A172 (cell line): Measurements from ENCODE around the gene RAD51B. TPM values are rescaled to one million over a fixed set of nuclear protein-coding genes. Genes with fewer than 3 reads are reported as not detected.

Source experiments
- DNase-seq: peaks from one replicate; pipeline ENCODE4 v3.0.0-alpha.2; 2015; ENCODE audit warnings: low spot score
- total RNA-seq: library from RNA; depleted of rRNA; stranded (reverse); fragments of >200 nt; shearing (Covaris generic); gene quantifications from 2 replicates; pipeline ENCODE4 v1.2.3, GENCODE V29; 2014

RAD51B gene
- total RNA-seq, 1 experiment from 2014 or later: 17.6 TPM

DNA sequence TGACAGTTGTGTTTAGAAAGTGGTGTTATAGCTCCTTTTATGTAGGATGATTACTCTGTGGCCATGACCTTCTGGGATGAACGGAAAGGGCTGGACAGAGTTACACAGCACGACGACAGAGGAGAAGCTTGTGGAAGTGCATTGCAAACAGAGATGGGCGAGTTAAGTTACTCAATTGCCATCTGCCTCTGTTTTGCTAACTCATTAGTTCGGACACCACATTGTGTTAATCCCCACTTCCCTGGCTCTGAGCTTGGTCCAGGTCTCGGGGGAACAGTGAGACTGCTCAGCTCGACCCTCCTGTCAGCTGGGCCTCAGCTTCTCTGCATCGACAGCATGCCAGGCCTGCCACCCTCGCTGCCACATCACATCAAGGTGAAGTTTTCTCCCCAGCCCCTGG lies 565.3 kb downstream of the RAD51B start:
- no peak for DNase-seq

DNA sequence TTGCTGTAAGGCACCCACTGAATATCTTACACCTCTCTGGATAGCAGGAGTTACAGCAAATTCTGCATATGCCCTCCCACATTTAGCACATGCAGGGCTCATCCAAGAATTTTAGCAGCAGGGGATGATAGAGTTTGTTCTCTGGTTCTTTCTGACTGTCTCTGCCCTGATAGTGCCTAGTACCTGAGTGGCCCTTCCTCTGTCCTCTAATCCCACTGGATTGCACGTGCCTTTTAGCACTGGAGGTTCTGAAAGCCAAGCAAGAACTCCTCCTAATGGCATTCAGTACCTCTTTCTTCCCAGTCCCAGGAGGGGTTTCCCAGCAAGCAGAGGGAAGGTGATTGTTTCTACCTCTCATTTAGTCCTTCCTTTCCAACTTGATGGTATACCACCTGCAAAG lies 566.9 kb downstream of the RAD51B start:
- no peak for DNase-seq

DNA sequence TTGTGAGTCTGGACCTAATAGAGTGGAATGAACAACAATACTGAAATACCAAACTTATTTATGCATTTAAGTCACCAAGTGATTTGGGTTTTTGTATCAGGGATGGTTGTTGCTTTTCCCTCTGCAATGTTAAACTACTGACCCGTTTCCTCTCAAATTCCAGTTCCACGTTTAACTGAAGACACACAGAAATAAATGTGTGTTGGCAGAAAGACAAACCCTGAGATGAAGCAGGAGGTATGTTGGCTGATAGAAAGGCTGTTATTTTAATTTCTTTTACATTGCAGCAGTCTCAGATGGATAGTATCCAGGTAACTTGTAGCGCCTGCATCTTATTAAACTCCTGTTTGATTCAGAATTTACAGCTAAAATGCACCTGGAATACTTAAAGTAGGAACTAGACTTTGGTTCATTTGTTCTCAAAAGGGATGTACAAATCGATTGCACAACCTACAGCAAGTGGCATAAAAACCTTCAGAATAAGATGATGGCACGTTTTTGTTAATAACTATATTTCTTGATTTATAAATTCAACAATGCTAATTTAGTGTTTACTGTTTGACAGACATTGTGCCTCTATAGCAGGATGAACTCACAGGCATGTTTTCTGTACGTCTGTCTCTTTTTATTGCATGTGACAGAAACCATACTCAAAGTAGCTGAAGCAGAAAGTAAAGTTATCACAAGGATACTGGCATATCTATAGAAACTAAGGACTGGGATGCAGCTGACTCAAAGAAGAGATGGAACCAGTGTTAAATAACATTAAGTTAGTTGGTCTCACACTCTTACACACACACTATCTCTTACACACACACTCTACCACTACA lies 567.6 kb downstream of the RAD51B start:
- no peak for DNase-seq

DNA sequence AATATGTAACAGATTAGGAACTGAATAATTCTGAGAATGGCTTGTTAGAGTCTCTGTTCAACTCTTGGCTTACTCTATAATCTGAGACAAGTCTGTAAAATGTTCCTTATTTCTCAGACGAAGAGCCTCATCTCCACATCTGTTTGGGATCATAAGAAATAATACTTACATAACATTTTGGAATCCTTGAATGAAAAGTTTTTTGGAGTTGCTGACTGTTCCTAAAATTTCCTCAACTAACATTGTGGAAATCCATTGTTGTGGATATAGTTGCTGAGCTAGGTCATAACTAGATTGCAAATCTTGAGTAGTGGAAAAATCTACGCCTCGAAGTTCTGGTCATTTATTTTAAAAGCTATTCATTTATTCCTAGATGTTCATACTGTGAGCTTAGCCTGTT lies 570.4 kb downstream of the RAD51B start:
- no peak for DNase-seq

DNA sequence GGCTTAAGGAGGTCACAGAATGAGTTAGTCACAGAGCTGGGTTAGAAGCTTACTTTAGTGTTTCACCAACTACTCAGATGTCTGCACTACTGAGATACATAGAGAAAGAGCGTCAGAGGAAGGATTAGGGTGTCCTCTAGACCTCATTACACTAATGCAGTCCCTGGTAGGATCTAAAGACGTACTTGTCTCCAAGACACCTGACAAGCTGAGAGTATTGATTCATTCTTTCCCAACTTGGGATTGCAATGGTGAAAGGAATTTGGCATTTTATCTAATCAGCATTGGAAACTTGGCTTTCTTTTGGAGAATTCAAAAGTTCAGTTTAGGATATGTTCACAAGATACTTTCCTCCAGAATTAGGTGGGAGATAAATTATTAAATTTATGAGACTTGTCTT lies 571.2 kb downstream of the RAD51B start:
- DNase-seq: no peak

DNA sequence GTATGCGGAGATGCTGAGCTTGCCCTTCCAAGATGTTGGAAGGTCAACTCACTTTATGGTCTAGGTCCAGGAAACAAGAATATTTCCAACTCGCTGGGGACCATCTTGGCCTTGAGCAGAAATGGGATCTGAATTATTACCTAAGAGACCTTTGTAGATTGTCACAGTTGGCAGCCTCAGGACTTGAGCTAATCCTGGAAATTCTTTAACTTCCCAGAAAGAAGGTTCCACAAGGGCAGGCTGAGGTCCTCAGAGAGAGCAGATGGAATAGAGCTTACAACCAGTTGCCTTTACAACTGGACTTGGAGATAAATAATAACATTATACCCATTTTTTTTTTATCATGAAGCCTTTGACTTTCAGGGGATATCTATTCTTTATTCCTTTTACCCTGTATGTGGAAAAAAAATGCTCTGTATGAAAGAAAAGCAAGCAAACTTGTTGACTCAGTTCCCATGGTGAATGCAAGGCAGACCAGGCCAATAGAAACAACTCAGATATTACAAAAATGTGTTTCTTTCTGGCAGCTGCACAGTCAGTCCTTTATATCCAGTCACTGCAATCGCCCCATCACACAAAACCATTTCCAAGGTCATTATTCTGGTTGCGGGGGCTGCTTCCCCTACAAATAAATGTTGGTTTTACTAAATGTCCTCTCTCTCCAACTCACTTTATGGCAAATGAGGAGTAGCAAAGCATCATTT lies 571.9 kb downstream of the RAD51B start:
- no peak for DNase-seq

DNA sequence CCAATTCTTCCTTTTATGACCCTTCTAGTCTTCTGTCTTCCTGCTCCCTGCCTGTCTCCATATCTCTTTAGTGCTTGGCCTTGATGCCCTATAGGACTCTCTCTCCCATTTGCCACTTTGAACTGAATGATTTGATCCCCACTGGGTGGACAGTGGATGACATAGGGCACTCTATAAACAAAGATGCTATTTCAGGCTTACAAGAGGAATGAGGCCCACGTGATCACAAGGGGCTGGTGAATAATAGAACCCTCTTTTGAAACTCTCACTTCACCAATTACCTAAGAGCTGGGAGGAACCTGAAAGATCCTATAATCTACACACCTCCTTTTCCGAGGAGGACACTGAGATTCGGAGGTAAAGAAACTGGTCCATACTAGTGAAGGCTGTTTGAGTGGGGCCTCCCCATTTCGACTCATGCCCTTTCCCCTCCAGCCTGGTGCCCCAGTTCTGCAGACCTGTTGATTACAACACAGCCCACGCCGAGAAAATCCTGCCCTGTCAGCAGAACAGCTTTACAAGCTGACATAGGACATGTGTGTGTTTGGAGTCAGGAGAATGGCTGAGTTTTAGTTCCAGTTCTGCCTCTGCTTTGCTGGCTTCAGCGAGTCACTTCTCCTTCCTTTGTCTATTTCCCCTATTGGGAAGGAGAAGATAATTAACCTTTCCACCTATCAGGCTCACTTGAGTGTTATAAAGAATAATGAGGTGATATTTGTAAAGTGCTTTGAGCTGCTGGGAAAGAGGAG lies 573.0 kb downstream of the RAD51B start:
- DNase-seq: no peak

DNA sequence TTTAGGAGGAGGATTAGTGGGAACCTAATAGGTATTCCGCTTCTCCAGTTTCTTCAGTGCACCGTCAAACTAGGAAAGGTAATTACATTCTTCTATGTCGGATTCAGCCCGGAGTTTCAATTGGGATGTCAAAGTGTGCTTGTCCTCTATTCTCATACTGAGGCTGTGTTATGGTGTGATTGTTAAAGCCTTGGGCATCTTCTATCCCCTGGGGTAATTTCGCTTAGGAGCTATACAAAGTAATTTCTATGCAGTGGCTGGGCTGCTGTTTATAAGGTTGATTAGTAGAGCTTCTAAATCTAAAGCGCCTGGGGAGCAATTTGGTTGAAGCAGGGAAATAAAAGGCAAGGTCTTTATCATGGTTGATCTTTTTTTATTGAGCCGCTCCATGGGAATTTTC lies 573.7 kb downstream of the RAD51B start:
- DNase-seq: no peak

DNA sequence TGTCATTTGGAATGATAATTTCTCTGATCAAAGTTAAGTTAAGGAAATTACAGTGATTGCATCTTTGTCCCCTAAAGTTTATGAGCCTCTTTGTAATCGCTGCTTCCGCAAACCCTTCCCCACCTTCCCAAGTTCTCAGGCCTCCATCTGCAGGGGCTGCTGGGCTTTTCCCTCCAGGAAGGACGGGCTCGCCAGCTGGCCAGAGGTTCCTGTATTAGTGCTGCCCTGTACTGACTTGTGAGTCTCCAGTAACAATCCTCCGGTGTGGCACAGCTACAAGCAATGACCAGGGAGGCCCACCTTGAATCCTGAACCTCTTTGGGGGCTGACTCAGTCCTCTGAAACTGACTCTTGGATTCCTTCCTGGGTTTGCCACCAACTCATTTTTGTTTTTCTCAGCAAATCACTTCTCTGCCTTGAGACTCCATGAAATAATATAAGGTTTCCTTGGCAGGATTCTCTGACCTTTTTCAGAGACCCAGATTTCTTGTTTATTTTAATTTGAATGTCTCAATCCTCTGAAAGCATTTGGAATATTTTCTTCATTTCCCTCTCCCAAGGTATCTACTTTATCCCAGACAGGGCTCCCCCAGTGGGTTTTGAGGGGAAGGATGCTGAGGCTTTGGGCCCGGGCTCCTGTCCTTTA lies 574.7 kb downstream of the RAD51B start:
- DNase-seq: no peak

DNA sequence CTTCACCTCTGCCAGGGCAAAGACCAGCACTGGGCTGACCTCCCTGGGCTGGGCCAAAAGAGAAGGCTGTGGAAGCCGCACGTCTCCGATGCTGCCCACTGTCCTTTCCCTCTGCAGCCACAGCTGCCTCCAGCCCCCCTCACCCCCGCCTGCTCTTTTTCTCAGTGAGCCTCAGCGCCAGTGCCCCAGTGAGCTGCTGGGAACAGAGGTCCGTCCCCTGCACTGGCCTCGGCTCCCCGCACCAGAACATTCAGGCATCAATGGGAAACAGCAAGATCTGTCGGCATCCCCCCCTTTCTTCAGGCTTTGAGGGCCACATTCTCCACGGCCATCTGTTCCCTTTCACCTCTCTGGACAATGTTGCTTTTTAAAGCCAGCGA lies 575.2 kb downstream of the RAD51B start:
- no peak for DNase-seq

DNA sequence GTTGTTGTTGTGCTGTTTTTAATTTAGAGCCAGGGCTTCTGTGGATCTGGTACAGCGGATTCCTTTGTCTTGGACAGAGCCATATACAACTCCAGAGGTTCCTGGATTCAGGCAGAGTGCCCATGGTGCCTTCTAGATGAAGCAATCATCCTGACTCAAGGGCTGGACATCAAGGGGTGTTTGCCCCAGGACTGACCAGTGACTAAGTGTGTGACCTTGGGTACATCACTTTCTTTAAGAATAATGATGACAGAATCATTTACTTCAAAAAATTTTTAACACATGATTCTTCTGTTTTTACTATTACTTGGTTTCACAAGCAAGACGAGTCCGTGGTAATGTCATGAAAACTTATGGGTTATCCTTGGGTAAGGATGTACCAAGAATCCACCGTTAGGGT lies 576.0 kb downstream of the RAD51B start:
- DNase-seq: no peak

DNA sequence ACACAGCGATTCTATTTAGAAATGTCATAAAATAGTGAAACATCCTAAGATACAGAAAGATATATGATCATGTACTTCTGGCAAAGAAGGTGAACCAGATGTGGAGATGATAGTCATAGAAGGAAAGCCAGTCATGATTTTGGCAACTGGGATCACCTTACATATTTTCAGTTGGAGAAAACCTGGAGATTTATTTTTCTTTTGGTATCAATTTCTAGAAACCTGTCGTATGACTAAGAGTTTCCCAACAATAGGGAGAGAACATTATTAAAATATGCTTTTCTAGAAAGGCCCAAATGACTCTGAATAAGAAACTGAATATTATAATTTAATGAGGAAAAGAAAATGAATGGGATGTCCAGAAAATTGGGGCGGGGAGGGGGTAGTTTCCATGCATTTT lies 576.9 kb downstream of the RAD51B start:
- no peak for DNase-seq

DNA sequence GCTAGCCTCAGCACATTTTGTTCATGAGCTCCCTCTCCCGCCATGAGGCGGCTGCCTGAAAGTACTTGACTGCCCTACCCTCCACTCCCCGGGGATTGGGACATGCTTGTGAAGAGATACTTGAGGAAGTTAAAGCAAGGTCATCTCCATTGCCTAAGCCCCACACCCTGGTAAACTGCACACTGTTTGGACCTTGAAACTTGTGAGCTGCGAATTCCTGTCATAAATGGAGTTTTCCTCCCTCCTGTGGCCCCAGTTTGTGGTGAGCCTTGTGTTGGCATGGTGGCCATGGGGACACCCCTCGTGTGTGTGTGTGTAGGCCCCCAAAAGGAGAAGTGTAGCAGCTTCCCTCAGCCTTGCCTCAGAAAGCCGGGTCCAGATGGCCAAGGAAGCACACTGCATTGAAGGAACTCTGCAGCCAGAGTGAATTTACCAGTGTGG lies 577.8 kb downstream of the RAD51B start:
- no peak for DNase-seq

DNA sequence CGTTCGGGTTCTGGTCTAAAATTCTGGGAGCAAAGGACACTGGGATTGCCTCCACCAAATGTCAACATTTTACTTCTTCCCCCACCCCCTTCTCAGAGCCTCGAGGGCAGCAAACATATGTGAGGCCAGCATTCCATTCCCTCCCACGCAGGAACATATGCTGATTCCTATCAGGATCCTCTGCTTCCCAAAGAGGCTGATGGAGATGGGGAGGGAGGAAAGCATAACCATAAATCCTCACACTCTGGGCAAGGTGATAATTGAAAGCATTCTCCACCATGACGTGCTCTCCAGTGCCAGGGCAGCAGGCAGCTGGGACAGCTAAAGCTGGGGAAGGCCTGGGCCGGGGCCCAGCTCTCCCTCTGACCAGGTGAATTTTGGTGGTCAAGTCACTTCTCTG lies 578.2 kb downstream of the RAD51B start:
- DNase-seq: no peak

DNA sequence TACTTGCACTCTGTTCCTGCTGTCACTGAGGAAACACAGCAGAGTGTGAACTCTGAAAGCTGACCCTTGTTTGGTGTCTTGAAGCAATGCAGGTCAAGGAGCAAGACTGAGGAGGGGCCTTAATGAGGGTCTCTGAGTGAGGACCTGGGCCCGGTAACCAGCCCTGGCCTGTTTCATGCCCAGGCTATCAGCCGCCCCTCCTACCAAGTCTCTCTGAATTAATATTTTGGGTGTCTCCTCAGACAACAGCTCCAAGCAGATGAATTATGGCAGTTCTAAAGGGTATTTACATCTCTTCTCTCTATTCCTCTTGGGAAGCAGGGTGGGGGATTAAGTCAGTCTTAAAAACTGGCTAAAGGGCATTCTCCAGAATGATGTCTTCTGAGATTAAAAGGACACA lies 578.8 kb downstream of the RAD51B start:
- no peak for DNase-seq

DNA sequence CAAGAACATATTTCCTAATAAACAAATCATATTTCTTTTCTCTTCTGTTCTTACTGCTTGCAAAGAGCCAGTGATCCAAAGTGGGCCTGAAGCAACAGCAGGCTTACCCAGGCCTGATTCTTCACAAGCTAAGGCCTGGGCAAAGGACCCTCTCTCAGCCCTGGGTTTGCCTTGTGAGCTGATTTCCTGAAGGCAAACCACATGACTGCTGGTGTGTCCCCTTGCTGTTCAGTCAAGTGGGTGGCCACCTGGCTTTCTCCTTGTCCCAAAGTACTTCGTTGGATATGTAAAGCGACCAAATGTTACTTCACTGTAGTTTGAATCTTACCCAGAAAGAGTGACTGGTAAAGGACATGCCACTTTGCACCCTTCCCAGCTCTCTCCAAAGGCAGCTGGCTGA lies 580.4 kb downstream of the RAD51B start:
- no peak for DNase-seq

DNA sequence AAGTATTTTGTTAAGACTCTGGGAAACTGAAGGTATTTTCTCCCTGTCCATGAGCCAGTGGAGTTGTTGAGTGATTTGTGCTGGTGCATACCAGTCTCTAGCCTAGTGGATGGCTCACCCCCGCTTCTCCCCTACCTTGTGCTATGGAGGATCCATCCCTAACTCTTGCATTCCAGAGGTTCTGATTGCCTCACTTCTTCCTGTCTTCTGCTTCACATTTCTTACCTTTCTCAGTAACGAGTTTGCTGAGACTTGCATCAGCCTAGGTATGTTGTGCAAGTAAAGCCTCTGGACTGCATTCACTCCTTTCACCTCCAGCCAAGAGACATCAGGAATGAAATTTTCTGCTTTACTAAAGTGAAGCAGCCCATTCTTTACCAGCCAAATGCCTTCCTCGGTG lies 581.7 kb downstream of the RAD51B start:
- no peak for DNase-seq

DNA sequence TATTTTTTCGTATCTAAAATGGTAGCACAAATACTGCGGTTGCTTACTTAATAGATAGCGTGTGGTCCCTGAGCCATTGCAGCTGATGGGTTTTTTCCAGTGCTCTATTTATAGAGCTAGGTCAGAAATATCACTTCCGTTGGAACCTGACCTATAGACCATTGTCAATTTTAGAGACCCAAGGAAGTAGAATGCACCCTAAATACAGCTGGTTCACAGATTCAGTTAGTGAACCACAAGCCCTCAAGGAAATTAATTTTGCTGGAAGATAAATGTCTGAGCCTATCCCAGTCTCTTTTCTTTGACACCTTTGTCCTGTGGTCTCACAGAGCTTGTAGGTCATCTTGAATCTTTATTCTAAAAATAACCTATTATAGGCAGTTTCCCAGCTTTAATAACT lies 582.3 kb downstream of the RAD51B start:
- no peak for DNase-seq

DNA sequence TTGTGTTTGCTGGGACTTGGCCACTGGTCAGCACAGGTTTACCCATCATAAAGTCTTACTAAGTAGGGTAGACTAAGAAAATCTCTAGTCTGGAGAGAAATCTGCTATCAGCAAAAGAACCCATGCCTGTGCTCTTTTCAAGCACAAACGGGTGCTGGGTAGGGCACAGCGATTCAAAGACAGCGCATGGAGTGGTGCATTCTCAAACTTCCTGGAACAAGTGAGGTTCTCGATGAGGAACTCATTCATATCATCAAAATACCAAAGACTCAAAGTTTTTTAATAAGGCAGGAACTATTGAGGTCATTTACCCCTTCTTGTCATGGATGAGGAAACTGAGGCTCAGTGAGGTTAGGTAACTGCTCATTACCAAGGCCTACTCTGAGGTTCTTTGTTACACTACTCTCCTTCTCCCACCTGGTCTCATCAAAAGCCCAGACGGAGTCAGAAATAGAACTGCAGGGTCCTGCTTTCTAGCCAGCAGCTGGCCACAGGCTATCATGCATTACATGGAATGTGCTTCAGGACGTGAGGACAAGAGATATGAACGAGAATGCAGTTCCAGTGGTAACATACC lies 583.0 kb downstream of the RAD51B start:
- DNase-seq: no peak

DNA sequence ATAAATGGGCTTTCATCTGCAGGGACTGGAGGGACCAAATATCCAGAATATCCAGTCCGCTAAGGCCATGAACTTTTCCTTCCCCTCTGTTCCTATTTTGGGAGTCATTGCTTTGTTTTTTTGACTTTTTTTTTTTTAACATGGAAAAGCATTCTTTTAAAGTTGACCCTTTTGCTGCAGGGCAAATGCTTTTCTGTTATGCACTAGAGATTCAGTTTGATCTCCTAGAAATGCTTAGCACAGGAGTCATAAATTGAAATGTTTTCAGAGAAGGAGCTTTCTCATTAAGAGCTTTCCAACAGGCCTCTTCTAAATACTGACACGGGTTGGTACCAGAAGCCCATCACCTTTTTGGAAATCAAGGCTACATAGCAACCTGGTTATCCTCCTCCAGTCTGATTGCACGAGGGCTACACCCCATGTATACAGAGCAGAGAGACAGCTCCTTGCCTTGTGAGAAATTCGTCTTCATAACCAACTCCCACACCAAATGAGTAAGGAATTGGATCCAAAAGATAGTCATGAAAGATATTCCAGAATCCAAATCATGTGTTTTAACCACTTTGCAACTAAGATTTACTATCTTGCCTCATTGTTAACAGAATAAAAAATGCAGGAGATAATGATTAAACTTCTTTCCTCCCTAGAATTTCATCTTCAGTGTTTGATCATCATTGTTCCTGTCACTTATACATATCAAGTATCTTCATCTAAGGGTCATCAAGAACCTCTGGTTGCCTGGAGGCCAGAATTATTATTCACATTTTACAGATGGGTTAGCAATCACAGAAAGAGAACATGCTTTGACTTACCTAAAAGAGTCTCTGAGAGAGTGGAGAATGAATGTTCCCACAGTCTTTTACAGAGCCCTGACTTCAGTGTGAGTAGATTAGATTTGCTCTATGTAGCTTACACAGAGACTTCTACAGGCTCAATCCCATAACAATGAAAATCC lies 583.9 kb downstream of the RAD51B start:
- DNase-seq: no peak

DNA sequence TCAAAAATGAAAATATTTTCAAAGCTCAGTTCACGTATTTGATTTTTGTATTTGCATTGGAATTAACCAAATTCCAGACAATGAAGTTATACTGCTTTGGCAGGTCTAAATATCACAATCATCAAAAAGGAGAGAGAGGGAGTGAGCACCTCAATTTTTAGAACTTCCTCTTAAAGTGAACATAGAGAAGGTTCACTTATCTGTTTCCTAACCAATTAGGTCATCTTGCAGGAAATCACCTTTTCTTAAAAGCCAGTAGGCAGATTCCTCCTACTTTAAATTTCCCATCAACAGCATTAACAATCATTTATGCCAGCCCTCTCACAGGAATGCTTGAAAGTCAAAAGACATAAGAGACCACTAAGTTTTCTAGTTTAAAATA lies 584.6 kb downstream of the RAD51B start:
- DNase-seq: no peak
